Kidney epithelial cell (primary cell): ENCODE measurements around the gene TCP1. TPM values are rescaled to one million over a fixed set of nuclear protein-coding genes. Genes with fewer than 3 reads are reported as not detected.
"Not testable (repeated sequence)": the region's sequence is repeated elsewhere in the genome, so short reads cannot be mapped to it uniquely, and the experiment has no call there.

Source experiments
- DNase-seq: peaks from one replicate; pipeline ENCODE4 v3.0.0-alpha.2; 2010; ENCODE audit warnings: low read depth
- H3K27me3 ChIP-seq: 2 replicates; pipeline ENCODE4 v1.6.0; 2011; ENCODE audit warnings: low read length; ENCODE audit not compliant: control insufficient read depth, insufficient read depth
- H3K36me3 ChIP-seq: 2 replicates; pipeline ENCODE4 v1.5.1; 2011; ENCODE audit warnings: low read length; ENCODE audit not compliant: control insufficient read depth, insufficient read depth
- H3K4me3 ChIP-seq: 2 replicates; pipeline ENCODE4 v1.5.1; 2011; ENCODE audit warnings: low read depth, mild to moderate bottlenecking, control low read depth, low read length
- total RNA-seq: library from RNA; depleted of rRNA; stranded (reverse); fragments of >200 nt; gene quantifications from 2 replicates; pipeline ENCODE4 v1.2.3, GENCODE V29; 2015
- TF ChIP-seq, protein P1 (sequence below): IDR thresholded peaks from 2 replicates; pipeline ENCODE4 v1.5.1; 2011; ENCODE audit warnings: mild to moderate bottlenecking, moderate library complexity, low read length, control low read depth, inconsistent platforms; ENCODE audit not compliant: insufficient read depth, poor library complexity, severe bottlenecking

The TCP1 gene
- total RNA-seq, 1 donor from 2014 or later = 209 TPM

DNA sequence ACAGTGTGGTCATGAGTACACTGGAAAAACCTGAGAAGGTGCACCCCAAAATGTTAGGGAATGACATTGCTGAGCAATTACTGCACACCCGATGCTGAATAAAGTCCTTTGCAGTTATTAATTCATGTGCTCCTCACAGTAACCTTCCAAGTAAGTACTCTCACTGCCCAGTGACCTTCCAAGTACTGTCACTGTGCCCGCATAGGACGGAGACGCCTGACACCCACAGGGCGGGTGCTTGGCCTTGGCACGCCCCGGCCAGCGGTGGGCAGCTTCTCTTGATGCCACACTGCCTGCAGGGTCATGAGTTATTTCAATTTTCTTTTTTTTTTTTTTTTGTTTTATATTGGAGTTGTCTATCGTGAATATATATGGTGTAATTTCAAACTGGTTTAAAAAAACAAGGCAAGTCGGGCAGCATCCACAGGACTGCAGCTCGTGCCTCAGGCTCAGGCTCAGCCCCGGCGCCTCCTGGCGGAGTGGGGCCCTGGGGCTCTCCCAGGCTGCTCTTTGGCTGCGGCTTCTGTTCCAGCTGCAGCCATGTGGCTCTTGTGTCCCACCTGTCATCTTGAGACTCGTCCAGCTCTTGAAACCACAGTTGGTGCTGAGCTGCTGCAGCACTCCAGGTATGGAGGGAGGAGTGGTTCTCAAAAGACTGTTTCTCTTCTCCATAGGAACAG is 37.7 kb upstream of the TCP1 start:
- TF ChIP-seq, protein P1, sequence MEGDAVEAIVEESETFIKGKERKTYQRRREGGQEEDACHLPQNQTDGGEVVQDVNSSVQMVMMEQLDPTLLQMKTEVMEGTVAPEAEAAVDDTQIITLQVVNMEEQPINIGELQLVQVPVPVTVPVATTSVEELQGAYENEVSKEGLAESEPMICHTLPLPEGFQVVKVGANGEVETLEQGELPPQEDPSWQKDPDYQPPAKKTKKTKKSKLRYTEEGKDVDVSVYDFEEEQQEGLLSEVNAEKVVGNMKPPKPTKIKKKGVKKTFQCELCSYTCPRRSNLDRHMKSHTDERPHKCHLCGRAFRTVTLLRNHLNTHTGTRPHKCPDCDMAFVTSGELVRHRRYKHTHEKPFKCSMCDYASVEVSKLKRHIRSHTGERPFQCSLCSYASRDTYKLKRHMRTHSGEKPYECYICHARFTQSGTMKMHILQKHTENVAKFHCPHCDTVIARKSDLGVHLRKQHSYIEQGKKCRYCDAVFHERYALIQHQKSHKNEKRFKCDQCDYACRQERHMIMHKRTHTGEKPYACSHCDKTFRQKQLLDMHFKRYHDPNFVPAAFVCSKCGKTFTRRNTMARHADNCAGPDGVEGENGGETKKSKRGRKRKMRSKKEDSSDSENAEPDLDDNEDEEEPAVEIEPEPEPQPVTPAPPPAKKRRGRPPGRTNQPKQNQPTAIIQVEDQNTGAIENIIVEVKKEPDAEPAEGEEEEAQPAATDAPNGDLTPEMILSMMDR = no peak

DNA sequence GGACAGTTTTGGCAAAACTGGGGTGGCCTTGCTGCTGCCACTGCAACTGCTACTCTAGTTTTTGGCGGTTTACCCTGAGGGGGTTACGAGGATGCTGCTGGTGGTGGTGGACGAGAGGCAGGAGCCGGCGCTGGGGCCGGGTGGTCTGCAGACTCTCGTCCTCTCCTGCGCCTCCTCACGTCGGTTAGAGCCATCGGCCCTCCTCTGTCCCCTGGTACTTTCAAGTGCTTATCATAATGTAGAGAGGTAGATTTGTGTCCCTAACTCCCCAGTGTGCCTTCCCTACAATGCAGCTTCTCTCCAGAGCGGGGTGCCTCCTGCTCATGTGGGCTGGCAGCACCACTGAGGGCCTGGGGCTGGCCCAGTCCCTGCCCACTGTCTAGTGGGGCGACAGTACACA is 36.6 kb upstream of the TCP1 start:
- no peaks in the 10 kb centered on the region for H3K27me3 ChIP-seq
- DNase-seq = no peak
- TF ChIP-seq, protein P1 = no peak
- no peak overlapping the region for H3K4me3 ChIP-seq
- H3K36me3 ChIP-seq = no peaks in the 10 kb centered on the region

More for the DNA sequence above, 37.7 kb upstream of the TCP1 start:
- Histone ChIP-seq H3K4me3 (no peak overlapping the region), H3K27me3 (no peaks in the 10 kb centered on the region), H3K36me3 (no peaks in the 10 kb centered on the region)
- no peak for DNase-seq

DNA sequence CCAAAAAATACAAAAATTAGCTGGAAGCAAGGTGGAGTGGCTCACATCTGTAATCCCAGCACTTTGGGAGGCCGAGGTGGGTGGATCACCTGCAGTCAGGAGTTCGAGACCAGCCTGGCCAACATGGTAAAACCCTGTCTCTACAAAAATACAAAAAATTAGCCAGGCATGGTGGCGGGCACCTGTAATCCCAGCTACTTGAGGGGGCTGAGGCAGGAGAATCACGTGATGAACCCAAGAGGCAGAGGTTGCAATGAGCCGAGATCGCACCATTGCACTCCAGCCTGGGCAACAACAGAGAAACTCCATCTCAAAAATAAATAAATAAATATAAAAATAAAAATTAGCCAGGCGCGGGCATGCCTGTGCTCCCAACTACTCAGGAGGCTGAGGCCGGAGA is 35.3 kb upstream of the TCP1 start:
- H3K4me3 ChIP-seq, DNase-seq, H3K36me3 ChIP-seq: not testable (repeated sequence)

DNA sequence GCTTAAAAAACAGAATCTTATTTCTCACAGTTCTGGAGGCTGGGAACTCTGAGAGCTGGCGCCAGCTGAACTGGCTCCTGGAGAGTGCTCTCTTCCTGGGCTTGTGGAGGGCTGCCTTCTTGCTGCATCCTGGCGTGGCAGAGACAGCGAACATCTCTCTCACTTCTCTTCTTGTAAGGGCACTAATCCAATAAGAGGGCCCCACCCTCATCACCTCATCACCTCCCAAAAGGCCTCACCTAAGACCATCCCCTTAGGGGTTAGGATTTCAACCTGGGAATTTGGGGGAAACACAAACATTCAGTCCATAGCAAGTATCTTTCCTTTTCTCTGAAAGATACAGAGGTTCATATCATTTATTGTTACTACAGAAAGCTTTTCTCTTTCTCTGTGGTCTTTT is 34.6 kb upstream of the TCP1 start:
- H3K36me3 ChIP-seq = no peaks in the 10 kb centered on the region
- no peak for DNase-seq
- TF ChIP-seq, protein P1 = no peak

More for the DNA sequence above, 35.3 kb upstream of the TCP1 start:
- not testable (repeated sequence) for H3K27me3 ChIP-seq

DNA sequence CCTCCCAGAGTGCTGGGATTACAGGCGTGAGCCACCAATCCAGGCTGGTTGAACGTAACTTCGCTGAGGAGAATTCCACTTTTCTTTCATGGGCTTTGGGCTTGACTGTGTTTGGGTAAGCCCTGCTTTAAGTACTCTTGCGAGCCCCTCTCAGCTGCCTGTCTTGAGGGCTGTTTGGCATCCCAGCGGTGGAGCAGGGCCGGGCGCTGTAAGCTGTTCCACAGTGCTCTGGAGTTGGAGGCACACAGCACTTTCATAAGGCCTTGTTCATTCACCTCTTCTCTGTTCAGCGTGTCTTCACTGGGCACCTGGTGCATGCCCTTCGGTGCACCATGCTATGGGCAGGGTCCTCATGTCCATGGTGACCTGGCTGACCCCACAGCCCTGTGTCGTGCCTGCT is 32.3 kb upstream of the TCP1 start:
- H3K36me3 ChIP-seq = no peaks in the 10 kb centered on the region
- TF ChIP-seq, protein P1 = no peak
- DNase-seq = no peak
- no peak overlapping the region for H3K4me3 ChIP-seq
- H3K27me3 ChIP-seq = peaks cover 7% of the 10 kb centered on the region

More for the DNA sequence above, 34.6 kb upstream of the TCP1 start:
- Histone ChIP-seq H3K27me3 (peaks cover 7% of the 10 kb centered on the region), H3K4me3 (no peak overlapping the region)

DNA sequence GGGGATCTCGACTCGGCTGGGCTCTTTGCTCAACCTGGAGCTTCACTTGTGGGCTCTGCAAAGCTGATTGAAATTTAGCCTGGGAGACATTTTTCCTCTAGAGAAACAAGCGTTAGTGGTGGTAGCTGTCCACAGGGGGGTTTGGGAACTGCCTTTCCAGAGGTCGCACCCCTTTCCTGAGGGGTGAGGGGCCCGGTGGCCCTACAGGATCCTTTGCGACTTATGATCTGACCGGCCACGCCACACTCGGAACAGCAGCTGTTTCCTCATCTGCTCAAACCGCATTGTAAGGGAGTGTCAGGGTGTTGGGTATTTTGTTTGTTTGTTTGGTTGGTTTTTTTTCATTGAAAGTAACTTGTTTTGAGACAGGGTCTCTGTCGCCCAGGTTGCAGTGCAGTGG is 31.7 kb upstream of the TCP1 start:
- TF ChIP-seq, protein P1 = no peak
- DNase-seq = no peak
- H3K27me3 ChIP-seq = peaks cover 7% of the 10 kb centered on the region
- no peak overlapping the region for H3K4me3 ChIP-seq
- H3K36me3 ChIP-seq = no peaks in the 10 kb centered on the region
